Uterus (tissue), 4 donors: ENCODE results near the gene IQCF6. TPM values are rescaled to one million over a fixed set of nuclear protein-coding genes. Genes with fewer than 3 reads are reported as not detected.

ENCODE experiments used
- DNase-seq, 2 donors: peaks; one replicate each; pipeline ENCODE4 v3.0.0-alpha.2; 2019 to 2020
- H3K27ac ChIP-seq, 2 donors: fragments of 200-600 bp; sonication (generic); 1 replicate in 1 of 2; 2 replicates in 1 of 2; pipeline ENCODE4 v1.5.1; 2016 to 2018
- H3K27me3 ChIP-seq, 2 donors: fragments of 200-600 bp; sonication (generic); one replicate each; pipeline ENCODE4 v1.5.1; 2018 to 2019; ENCODE audit warnings: control low read depth in 1 of 2
- H3K36me3 ChIP-seq, 2 donors: fragments of 200-600 bp; sonication (generic); one replicate each; pipeline ENCODE4 v1.5.1; 2019; ENCODE audit warnings: control low read depth in 1 of 2
- H3K4me1 ChIP-seq, 2 donors: fragments of 200-600 bp; sonication (generic); one replicate each; pipeline ENCODE4 v1.5.1; 2018 to 2019; ENCODE audit warnings: control low read depth in 1 of 2
- H3K4me3 ChIP-seq, 2 donors: fragments of 200-600 bp; sonication (generic); 1 replicate in 1 of 2; 2 replicates in 1 of 2; pipeline ENCODE4 v1.5.1; 2018 to 2019; ENCODE audit warnings: mild to moderate bottlenecking in 1 of 2
- H3K9me3 ChIP-seq, 2 donors: fragments of 200-600 bp; sonication (generic); one replicate each; pipeline ENCODE4 v1.5.1; 2019; ENCODE audit warnings: control low read depth in 1 of 2
- POLR2A ChIP-seq, 2 donors: fragments of 450-650 bp; IDR thresholded peaks; one replicate each; pipeline ENCODE4 v1.6.1; 2016; ENCODE audit warnings: antibody characterized with exemption in 2 of 2, mild to moderate bottlenecking in 1 of 2, moderate library complexity in 1 of 2
- intact Hi-C: fragments of 100-400 bp; cut with DNase I; formaldehyde crosslinking; loops from one replicate; pipeline ENCODE4 v1.15.1; 2023; ENCODE audit warnings: low total_unique reads
- total RNA-seq, 4 donors: library from RNA; depleted of rRNA in 3 of 4; stranded (reverse); fragments of >200 nt in 3 of 4; gene quantifications; one replicate each; pipeline versions ENCODE4 v1.1.0 to v1.2.4, GENCODE V29; 2014 to 2023
- TF ChIP-seq, protein P1 (sequence below), 4 experiments: fragments of 200-600 bp in 2 of 4; fragments of 450-650 bp in 2 of 4; sonication (generic) in 2 of 4; IDR thresholded peaks; one replicate each; pipeline ENCODE4 v1.5.1; 2016 to 2019; ENCODE audit warnings: antibody characterized with exemption in 4 of 4, mild to moderate bottlenecking in 2 of 4, moderate library complexity in 1 of 4
- donor health status: DM: yes; HTN: yes; CAD: no.

Gene IQCF6
- total RNA-seq, 4 donors from 2014 or later = not detected

DNA sequence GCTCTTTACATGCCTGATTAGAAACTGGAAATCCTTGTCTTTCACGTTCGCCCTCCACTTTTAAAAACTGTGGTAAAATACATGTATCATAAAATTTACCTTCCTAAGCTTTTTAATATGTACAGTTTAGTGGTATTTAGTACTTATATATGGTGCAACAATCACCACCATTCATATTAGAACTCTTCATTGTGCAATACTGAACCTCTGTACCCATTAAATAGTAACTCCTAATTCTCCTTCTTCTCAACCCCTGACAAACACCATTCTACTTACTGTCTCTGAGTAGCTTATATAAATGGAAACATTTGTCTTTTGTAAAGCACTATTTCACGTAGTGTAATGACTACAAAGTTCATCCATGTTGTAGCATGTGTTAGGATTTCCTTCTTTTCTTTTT, 44.0 kb downstream of the IQCF6 start:
- no peaks in the 10 kb centered on the region for H3K4me1 ChIP-seq
- no peak overlapping the region for H3K4me3 ChIP-seq
- no peak for DNase-seq
- intact Hi-C loops = no loop called here
- no peaks in the 10 kb centered on the region for H3K9me3 ChIP-seq
- TF ChIP-seq POLR2A (IDR thresholded peaks at IDR 0.05) = no peak
- TF ChIP-seq, protein P1, sequence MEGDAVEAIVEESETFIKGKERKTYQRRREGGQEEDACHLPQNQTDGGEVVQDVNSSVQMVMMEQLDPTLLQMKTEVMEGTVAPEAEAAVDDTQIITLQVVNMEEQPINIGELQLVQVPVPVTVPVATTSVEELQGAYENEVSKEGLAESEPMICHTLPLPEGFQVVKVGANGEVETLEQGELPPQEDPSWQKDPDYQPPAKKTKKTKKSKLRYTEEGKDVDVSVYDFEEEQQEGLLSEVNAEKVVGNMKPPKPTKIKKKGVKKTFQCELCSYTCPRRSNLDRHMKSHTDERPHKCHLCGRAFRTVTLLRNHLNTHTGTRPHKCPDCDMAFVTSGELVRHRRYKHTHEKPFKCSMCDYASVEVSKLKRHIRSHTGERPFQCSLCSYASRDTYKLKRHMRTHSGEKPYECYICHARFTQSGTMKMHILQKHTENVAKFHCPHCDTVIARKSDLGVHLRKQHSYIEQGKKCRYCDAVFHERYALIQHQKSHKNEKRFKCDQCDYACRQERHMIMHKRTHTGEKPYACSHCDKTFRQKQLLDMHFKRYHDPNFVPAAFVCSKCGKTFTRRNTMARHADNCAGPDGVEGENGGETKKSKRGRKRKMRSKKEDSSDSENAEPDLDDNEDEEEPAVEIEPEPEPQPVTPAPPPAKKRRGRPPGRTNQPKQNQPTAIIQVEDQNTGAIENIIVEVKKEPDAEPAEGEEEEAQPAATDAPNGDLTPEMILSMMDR (IDR thresholded peaks at IDR 0.05) = no peak
- no peaks in the 10 kb centered on the region for H3K27me3 ChIP-seq
- H3K27ac ChIP-seq = no peak overlapping the region
- H3K36me3 ChIP-seq = no peaks in the 10 kb centered on the region

DNA sequence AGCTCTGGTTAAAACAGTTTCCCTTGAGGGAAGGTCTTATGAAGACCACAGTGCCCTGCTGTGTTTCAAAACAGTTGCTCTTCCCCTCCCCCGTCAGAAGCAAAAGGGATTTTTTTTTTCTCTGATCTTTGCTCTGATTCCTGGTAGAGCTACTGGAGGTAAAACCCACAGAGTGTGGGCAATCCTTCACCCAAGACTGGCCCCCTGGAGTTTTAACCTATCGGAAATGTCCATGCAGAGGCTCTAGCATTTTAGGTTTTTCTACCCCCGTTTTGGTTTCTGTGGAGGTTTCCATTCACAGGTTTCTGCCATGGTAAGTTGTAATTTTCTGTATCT, 44.5 kb downstream of the IQCF6 start:
- Histone ChIP-seq H3K27ac (no peak overlapping the region), H3K4me1 (no peaks in the 10 kb centered on the region), H3K27me3 (no peaks in the 10 kb centered on the region), H3K36me3 (no peaks in the 10 kb centered on the region), H3K9me3 (no peaks in the 10 kb centered on the region), H3K4me3 (no peak overlapping the region)
- intact Hi-C loops = no loop called here
- TF ChIP-seq, protein P1 (IDR thresholded peaks at IDR 0.05) = no peak
- no peak for TF ChIP-seq POLR2A (IDR thresholded peaks at IDR 0.05)
- no peak for DNase-seq

DNA sequence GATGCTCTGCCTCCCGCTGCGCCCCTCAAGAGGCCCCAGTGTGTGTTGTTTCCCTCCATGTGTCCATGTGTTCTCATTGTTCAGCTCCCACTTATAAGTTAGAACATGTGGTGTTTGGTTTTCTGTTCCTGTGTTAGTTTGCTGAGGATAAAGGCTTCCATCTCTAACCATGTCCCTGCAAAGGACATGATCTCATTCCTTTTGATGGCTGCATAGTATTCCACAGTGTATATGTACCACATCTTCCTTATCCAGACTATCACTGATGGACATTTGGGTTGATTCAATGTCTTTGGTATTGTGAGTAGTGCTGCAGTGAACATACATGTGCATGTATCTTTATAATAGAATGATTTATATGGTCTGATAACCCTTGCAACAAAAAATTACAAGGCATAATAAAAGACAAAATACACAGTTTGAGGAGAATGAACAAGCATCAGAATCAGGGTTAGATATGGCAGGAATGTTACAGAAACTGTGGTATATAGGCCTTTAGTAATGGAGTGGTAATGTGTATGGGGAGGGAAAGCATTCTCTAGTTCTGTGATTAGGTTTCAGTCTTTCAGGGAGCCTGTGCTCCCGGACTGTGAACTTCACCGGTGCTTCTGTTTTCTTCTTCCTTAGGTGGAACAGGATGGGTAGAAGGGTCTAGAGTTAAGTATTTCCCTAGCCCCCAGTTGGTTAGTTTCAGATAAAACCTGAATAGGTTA, 45.0 kb downstream of the IQCF6 start:
- intact Hi-C loops = no loop called here
- no peaks in the 10 kb centered on the region for H3K27me3 ChIP-seq
- H3K4me3 ChIP-seq = no peak overlapping the region
- DNase-seq = no peak
- TF ChIP-seq, protein P1 (IDR thresholded peaks at IDR 0.05) = no peak
- H3K36me3 ChIP-seq = no peaks in the 10 kb centered on the region
- H3K9me3 ChIP-seq = no peaks in the 10 kb centered on the region
- H3K4me1 ChIP-seq = no peaks in the 10 kb centered on the region
- H3K27ac ChIP-seq = no peak overlapping the region

DNA sequence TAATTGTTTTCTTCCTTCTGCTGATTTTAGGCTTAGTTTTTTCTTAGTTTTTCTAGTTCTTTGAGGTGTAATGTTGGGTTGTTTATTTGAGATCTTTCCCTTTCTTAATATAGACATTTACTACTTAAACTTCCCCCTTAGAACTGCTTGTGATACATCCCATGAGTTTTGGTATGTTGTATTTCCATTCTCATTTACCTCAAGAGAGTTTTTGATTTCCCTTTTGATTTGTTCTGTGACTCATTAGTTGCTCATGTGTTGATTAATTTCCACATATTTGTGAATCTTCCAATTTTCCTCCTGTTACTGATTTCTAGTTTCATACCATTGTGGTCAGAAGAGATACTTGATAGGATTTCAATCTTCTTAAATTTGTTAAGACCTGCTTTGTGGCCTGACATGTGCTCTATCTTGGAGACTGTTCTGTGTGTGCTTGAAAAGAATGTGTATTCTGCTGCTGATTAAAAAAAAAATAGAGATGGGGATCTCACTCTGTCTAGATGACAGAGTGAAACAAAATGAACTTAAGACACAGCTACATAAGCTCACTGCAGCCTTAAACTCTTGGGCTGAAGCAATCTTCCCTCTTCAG, 49.9 kb downstream of the IQCF6 start:
- intact Hi-C loops = no loop called here
- H3K27me3 ChIP-seq = no peaks in the 10 kb centered on the region
- no peak overlapping the region for H3K27ac ChIP-seq
- no peaks in the 10 kb centered on the region for H3K9me3 ChIP-seq
- no peak for TF ChIP-seq POLR2A (IDR thresholded peaks at IDR 0.05)
- TF ChIP-seq, protein P1 (IDR thresholded peaks at IDR 0.05) = no peak
- H3K4me3 ChIP-seq = no peak overlapping the region
- H3K4me1 ChIP-seq = no peaks in the 10 kb centered on the region
- H3K36me3 ChIP-seq = no peaks in the 10 kb centered on the region
- DNase-seq = no peak

Other genes starting within 250 kb of the IQCF6 start
- 10 to 100 TPM in 3 of 4 donors, 1 to 10 TPM in 1; 5.9 to 43.4 (median 19.1) TPM for gene RAD54L2, start 240.5 kb downstream of the IQCF6 start, total RNA-seq
- 10 to 100 TPM; 35.3 to 74.8 (median 48.8) TPM for gene TEX264, start 108.0 kb downstream of the IQCF6 start, total RNA-seq
- gene GRM2, start 72.2 kb downstream of the IQCF6 start, total RNA-seq = 1 to 10 TPM in 1 of 4 donors, under 1 TPM in 2, not detected in 1; 0.30 to 1.8 (median 0.48) TPM
- gene IQCF2, start 82.4 kb upstream of the IQCF6 start, total RNA-seq = not detected
- gene IQCF5, start 96.4 kb upstream of the IQCF6 start, total RNA-seq = not detected
- gene IQCF1, start 124.1 kb upstream of the IQCF6 start, total RNA-seq = not detected
- 10 to 100 TPM in 2 of 4 donors, 1 to 10 TPM in 2; 4.4 to 20.5 (median 11.6) TPM for gene RRP9, start 162.7 kb upstream of the IQCF6 start, total RNA-seq
- 10 to 100 TPM in 2 of 4 donors, 1 to 10 TPM in 2; 5.1 to 22.4 (median 11.4) TPM for gene PARP3, start 163.1 kb upstream of the IQCF6 start, total RNA-seq
- gene GPR62, start 176.1 kb upstream of the IQCF6 start, total RNA-seq = 1 to 10 TPM in 1 of 4 donors, under 1 TPM in 2, not detected in 1; 0.28 to 8.2 (median 0.34) TPM
- 100 to 1,000 TPM in 2 of 4 donors, 10 to 100 TPM in 2; 39.7 to 261 (median 159) TPM for gene PCBP4, start 188.2 kb upstream of the IQCF6 start, total RNA-seq
- gene ABHD14B, start 194.8 kb upstream of the IQCF6 start, total RNA-seq = 10 to 100 TPM; 15.6 to 52.4 (median 39.6) TPM
- gene ABHD14A, start 195.8 kb upstream of the IQCF6 start, total RNA-seq = 10 to 100 TPM in 2 of 4 donors, 1 to 10 TPM in 2; 1.8 to 16.6 (median 10.5) TPM
- 10 to 100 TPM in 2 of 4 donors, 1 to 10 TPM in 1, not detected in 1; 1.3 to 19.0 (median 12.4) TPM for gene ACY1, start 204.3 kb upstream of the IQCF6 start, total RNA-seq
- 1,000 to 10,000 TPM in 3 of 4 donors, 100 to 1,000 TPM in 1; 696 to 2,362 (median 1,238) TPM for gene RPL29, start 216.7 kb upstream of the IQCF6 start, total RNA-seq